EL (cell line): Measurements from ENCODE around the gene UBAP1L.
"Not testable (repeated sequence)": the region's sequence is repeated elsewhere in the genome, so short reads cannot be mapped to it uniquely, and the experiment has no call there.

Experiments used
- DNase-seq: peaks from one replicate; pipeline ENCODE4 v3.0.0-alpha.2; 2016

The UBAP1L gene

DNA sequence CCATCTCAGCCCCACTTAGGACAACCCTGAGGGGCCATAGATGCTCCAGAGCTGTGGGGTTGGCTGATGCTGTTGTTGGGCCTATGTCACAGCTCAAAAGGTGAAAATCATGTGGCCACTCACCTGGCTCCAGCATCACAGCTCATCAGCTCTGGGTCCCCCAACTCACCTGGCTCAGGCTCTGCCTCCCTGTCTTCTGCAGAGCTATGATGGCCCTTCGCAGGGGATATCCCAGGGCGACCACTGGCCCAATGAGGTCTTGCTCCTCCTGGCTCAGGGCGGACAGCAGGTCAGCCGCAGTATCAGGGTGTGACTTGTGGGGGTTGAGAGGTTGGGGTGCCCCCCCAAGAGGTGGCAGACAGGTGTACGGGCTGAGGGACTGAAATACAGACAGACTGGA is 15.7 kb downstream of the UBAP1L start:
- DNase-seq, result no peak

GRCh38 chr15:65097651-65098263 is 17.2 kb downstream of the UBAP1L start:
- DNase-seq, result no peak

GRCh38 chr15:65096481-65097385 is 18.3 kb downstream of the UBAP1L start:
- no peak for DNase-seq

GRCh38 chr15:65095747-65096104 is 19.3 kb downstream of the UBAP1L start:
- no peak for DNase-seq

DNA sequence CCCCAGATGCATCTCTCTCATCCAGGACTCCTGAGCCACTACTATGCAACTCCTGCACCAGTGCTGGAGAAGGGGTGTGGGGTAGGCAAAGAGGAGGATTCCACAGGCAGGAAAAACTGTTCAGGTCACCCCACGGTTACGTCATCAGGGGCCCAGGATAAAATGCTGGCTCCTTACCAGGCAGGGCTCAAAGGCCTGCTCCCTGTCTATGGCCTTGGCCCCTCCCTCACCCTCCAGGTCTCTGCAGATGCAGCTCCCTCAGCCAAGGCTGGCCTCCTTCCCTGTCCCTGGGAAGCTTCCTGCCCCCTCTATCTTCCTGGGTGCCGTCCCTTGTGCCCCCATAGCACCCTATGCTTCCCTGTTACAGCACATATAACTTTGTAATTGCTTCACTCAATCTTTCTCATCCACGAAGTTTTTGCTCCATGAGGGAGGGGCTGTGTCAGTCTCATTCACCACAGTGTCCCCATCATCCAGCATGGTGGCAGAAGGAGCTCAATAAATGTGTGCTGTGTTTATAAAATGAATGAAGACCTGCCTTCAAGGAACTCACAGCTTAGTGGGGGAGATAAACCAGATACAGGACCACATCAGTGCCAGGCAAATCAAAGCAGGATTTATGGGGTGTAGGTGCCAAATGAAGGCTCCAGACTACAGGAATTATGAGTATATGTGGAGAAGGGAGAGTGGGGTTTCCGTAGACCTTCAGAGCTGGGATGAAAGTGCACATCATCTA is 19.8 kb downstream of the UBAP1L start:
- DNase-seq, result no peak

- DNase-seq, result no peak
Measured at GRCh38 chr15:65094294-65094995, 20.6 kb downstream of the UBAP1L start.

- DNase-seq, result not testable (repeated sequence)
Measured at GRCh38 chr15:65093793-65094170, 21.2 kb downstream of the UBAP1L start.

GRCh38 chr15:65092911-65093792 is 21.8 kb downstream of the UBAP1L start:
- no peak for DNase-seq

DNA sequence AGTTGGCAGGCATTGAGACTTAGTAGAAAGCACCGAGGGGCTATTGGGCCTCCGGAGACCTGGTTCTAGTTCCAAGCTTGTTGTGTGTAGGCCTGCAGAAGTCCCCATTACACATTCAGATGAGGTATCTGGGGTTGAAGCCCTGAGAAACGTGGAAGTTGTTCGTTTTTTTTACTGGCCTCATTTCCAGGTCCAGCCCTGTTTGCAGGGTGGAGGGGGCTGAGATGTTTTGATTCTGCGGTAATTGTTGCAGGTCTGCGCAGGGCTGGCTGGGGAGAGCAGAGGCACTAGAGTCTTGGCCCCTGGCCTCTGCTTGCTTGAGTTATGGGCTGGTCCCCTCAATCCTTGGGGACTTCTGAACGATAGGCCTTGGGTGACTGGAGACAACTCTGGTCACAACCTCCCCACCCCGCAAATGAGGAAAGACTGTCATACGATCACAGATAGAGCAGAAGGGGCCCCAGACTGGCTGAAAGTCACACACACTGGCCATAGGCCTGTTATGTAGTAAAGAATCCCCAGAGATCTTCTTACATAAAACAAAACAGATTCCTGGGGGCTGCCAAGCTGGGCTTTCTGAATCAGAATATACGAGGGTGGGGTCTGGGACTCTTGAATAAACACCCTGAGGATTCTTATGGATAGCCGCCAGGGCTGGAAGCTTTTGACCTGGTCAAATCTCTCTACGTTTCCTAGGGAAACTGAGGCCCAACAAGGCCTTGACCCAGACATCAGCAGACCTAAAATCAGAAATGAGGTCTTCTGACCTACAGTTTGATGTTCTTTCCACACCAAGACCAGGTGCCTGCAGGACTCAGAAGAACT is 22.8 kb downstream of the UBAP1L start:
- no peak for DNase-seq

GRCh38 chr15:65089206-65089824 is 25.7 kb downstream of the UBAP1L start:
- DNase-seq, result no peak

GRCh38 chr15:65088643-65089021 is 26.4 kb downstream of the UBAP1L start:
- no peak for DNase-seq

DNA sequence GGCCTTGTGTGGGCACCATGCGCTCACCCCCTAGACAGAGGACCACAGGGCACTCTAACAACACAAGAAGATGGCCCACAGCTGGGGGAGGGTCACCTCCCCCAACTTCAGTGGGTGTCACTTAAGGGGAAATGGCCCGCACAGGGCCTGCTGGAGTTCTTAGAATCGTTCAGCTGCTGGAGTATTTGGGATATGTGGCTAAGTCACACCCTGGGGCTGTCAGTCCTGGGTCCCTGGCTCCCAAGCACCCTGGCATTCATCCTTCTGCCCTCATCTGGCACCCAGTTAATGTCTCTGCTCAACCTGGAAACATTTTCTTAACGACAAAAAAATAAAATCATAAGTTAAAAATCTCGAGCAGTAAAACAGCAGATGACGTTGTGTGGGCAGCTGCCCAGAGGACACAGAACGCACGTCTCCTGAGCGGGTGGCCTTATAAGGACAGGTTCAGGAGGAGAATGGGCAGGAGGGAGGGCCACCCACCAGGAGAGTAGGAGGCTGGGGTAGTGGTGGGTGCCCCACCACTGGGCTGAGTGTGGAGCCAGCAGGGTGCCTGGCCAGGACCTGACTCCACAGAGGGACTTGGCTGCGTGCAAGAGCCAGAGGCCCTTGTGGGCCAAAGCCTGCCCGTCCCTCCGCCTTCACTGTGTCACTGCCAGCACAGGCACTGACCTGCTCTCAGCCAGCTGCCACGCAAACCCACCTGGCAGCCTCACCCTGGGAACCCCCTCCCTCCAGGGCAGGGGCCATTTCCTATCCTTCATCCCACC is 26.9 kb downstream of the UBAP1L start:
- no peak for DNase-seq

GRCh38 chr15:65087411-65087810 is 27.6 kb downstream of the UBAP1L start:
- no peak for DNase-seq

DNA sequence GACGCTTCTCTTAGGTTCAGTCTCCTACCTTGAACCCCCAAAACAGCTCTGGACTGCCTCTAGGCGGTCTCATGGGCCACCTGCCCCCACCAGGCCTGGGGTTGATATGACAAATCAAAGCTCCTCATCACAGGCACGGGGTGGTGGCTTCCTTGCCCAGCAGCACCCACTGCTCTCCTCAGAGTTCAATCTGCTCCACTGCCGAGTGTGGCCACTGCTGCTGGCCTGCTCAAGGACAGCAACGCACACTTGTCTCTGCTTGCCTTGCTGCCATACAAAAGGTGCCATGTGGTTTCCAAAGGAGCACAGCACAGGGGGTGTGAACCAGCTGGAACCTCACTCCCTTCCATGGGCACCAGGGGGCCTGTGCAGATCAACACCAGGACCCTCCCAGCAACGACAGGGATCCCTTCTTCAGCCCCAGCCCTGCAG is 28.3 kb downstream of the UBAP1L start:
- no peak for DNase-seq

DNA sequence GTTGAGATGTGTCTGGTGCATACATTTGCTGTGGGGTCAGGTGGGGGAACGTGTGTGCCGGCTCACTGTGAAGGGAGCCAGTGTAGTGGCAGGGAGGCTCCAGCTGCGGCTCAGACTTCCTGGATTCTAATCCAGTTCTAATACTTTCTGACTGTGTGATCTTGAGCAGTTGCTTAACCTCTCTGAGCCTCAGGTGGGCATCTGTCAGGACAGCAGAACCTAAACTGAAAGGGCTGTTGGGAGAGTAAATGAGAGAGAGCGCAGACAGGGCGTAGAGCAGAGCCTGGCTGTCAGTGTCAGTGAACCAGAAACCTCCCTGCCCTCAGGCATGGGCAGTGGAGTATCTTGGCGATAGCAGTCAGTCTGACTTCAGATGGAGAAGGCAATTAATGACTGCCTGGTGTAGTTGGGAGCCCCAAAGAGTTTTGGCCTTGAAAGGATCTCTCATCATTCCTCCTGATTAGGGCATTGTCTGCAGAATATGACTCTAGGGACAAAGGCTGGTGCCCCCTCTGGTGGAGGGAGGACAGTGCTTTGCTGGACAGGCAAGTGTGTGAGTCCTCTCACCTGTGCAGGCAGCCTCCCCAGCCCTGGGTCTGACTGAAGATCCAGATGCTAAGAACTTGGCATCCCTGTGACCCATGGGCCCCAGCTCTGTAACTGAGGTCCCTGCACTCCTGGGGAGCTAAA is 28.9 kb downstream of the UBAP1L start:
- DNase-seq, result peak; percentile 21

DNA sequence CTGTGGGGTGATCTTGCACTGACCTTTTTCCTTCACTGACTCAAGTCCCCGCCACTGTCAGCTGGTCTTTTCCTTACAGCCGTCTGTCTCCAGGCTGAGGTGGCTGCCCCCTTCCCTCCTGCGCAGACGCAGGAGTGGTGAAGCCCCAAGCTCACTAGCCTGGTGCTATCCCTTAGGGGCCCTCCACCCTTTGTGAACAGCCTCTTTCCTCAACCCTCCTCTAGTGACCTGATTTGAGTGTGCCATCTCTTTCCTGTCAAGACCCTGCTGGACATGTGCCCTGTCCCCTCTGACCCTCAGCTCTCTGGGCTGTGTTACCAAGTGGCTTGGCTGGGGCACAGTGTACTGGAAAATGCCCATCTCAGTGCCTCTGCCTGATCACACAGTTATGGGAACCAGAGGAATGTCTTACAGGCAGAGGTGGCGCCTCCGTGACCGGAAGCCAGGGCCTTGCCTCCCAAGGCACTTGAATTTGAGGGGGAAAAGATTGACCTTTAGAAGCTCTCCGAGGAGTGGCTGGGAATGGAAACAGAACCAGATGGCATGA is 29.7 kb downstream of the UBAP1L start:
- no peak for DNase-seq

GRCh38 chr15:65084500-65085206 is 30.3 kb downstream of the UBAP1L start:
- no peak for DNase-seq

DNA sequence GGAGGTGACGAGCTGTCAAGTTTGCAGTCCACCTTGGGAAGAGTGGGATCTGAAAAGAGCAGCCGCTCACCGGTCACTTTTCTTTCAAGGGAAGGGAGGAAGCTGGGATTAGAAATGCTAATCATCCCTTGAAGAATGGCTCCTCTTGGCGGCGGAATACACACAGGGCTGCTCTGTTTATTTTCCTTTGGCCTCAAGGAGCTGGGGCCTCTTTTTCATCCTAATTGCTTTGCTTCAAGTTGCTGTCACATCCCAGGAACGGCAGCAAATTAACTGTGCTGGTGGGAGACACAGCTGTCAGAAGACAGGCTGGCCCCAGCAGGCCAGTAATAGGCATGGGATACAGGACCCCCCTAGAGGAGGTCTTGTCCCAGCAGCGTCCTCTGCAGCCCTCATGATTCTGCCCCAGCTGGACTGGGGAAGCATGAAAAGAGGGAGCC is 31.7 kb downstream of the UBAP1L start:
- DNase-seq, result no peak
